SU-DHL-6 (cell line): ENCODE results near the gene PPARD.

Experiments used
- H2AFZ ChIP-seq: fragments of 200-600 bp; sonication (generic); 2 replicates; pipeline ENCODE4 v1.6.1; 2014; ENCODE audit warnings: low read depth, mild to moderate bottlenecking, moderate library complexity, mixed read lengths, antibody characterized with exemption, low read length; ENCODE audit not compliant: severe bottlenecking
- H3F3A ChIP-seq: fragments of 200-600 bp; shearing (Covaris generic); 2 replicates; pipeline ENCODE4 v1.6.0; 2016; ENCODE audit warnings: antibody characterized with exemption, mild to moderate bottlenecking; ENCODE audit not compliant: insufficient read depth
- H3K27ac ChIP-seq: fragments of 200-600 bp; sonication (generic); 2 replicates; pipeline ENCODE4 v1.5.1; 2016; ENCODE audit warnings: low read depth, mild to moderate bottlenecking, low read length, moderate library complexity, mixed read lengths
- H3K27me3 ChIP-seq: fragments of 200-600 bp; sonication (generic), shearing (Covaris generic); 2 replicates; pipeline ENCODE4 v1.6.0; 2014; ENCODE audit warnings: mild to moderate bottlenecking, low read length
- H3K36me3 ChIP-seq: fragments of 200-600 bp; sonication (generic); 2 replicates; pipeline ENCODE4 v1.6.1; 2014; ENCODE audit warnings: mild to moderate bottlenecking, low read length, mixed read lengths
- H3K4me2 ChIP-seq: fragments of 300-600, 200-600 bp; shearing (Covaris generic), sonication (generic); 2 replicates; pipeline ENCODE4 v1.6.0; 2014; ENCODE audit warnings: low read length, low read depth, mild to moderate bottlenecking; ENCODE audit not compliant: poor library complexity, severe bottlenecking
- H3K4me3 ChIP-seq: fragments of 200-600 bp; sonication (generic); 2 replicates; pipeline ENCODE4 v1.5.1; 2014; ENCODE audit warnings: antibody characterized with exemption, low read length, mild to moderate bottlenecking, mixed read lengths; ENCODE audit not compliant: insufficient read depth, poor library complexity, severe bottlenecking
- H3K79me2 ChIP-seq: fragments of 200-600 bp; sonication (generic); 2 replicates; pipeline ENCODE4 v1.6.1; 2014; ENCODE audit warnings: mild to moderate bottlenecking, low read length, moderate library complexity; ENCODE audit not compliant: insufficient read depth
- H3K9ac ChIP-seq: fragments of 200-600 bp; sonication (generic); 2 replicates; pipeline ENCODE4 v1.7.0; 2014; ENCODE audit warnings: mild to moderate bottlenecking, low read length
- H3K9me2 ChIP-seq: fragments of 200-600 bp; sonication (generic); replicated peaks from 2 replicates; pipeline ENCODE4 v1.6.1; 2014; ENCODE audit warnings: low read length; ENCODE audit not compliant: insufficient read depth
- H3K9me3 ChIP-seq: fragments of 200-600 bp; sonication (generic); 2 replicates; pipeline ENCODE4 v1.6.1; 2014; ENCODE audit warnings: low read length, mixed read lengths; ENCODE audit not compliant: insufficient read depth
- H4K20me1 ChIP-seq: fragments of 200-600 bp; sonication (generic); 2 replicates; pipeline ENCODE4 v1.6.1; 2014; ENCODE audit warnings: low read depth, mild to moderate bottlenecking, antibody characterized with exemption, low read length, moderate library complexity, mixed read lengths
- CTCF ChIP-seq: fragments of 200-600 bp; sonication (generic); IDR thresholded peaks from one replicate; pipeline ENCODE4 v1.5.1; 2017; ENCODE audit warnings: antibody characterized with exemption, mild to moderate bottlenecking, low read length, moderate library complexity; ENCODE audit not compliant: insufficient read depth, poor library complexity, severe bottlenecking
- EZH2phosphoT487 ChIP-seq: fragments of 200-600 bp; sonication (generic), shearing (Covaris generic); conservative IDR thresholded peaks from 2 replicates; pipeline ENCODE4 v1.6.1; 2018; ENCODE audit warnings: mild to moderate bottlenecking, antibody characterized with exemption, low read length, moderate library complexity, mixed read lengths

Gene PPARD

GRCh38 chr6:35342258-35343091, at the start of gene PPARD:
TSS of gene PPARD (plus strand) at chr6:35342558. CDS start at chr6:35411088, 68,530 bp downstream.
- Histone ChIP-seq H3K27ac (no peak within 1 kb of the TSS), H3K36me3 (no peaks in the 10 kb centered on the region), H3K9me2 (no peaks in the 10 kb centered on the region), H3K9me3 (no peaks in the 10 kb centered on the region), H3K9ac (peak within 1 kb of the TSS; percentile 63), H3K4me2 (peak within 1 kb of the TSS; percentile 70), H4K20me1 (peaks cover 6% of the 10 kb centered on the region; the same call in 1 of the 2 replicates), H3K27me3 (no peaks in the 10 kb centered on the region), H2AFZ (peak within 1 kb of the TSS; percentile 57), H3K4me3 (peak within 1 kb of the TSS; percentile 68), H3F3A (no peaks in the 10 kb centered on the region), H3K79me2 (0 out of 2 replicates have a peak, but pooled peaks cover 6% of the 10 kb centered on the region)
- no peak for TF ChIP-seq EZH2phosphoT487
- peak; percentile 100 for TF ChIP-seq CTCF

GRCh38 chr6:35293681-35294080, 48.7 kb upstream of the PPARD start:
- H3K27me3 ChIP-seq = no peaks in the 10 kb centered on the region
- H3F3A ChIP-seq = peaks cover 7% of the 10 kb centered on the region; the same call in 1 of the 2 replicates
- no peak for TF ChIP-seq CTCF
- TF ChIP-seq EZH2phosphoT487 = no peak
- H3K79me2 ChIP-seq = peaks cover 10% of the 10 kb centered on the region
- no peak overlapping the region for H3K4me3 ChIP-seq
- no peak overlapping the region for H3K9ac ChIP-seq
- H3K9me2 ChIP-seq = no peaks in the 10 kb centered on the region
- no peak overlapping the region for H2AFZ ChIP-seq
- no peak overlapping the region for H3K4me2 ChIP-seq
- H4K20me1 ChIP-seq = no peaks in the 10 kb centered on the region
- H3K36me3 ChIP-seq = no peaks in the 10 kb centered on the region
- H3K27ac ChIP-seq = no peak overlapping the region
- H3K9me3 ChIP-seq = no peaks in the 10 kb centered on the region

GRCh38 chr6:35294308-35294945, 47.9 kb upstream of the PPARD start:
- Histone ChIP-seq H3K27me3 (no peaks in the 10 kb centered on the region), H3F3A (peaks cover 13% of the 10 kb centered on the region; the same call in 1 of the 2 replicates), H3K79me2 (peaks cover 12% of the 10 kb centered on the region), H3K9ac (no peak overlapping the region), H2AFZ (no peak overlapping the region), H3K4me2 (no peak overlapping the region), H3K27ac (no peak overlapping the region), H3K36me3 (no peaks in the 10 kb centered on the region), H3K4me3 (no peak overlapping the region), H4K20me1 (no peaks in the 10 kb centered on the region), H3K9me2 (no peaks in the 10 kb centered on the region), H3K9me3 (no peaks in the 10 kb centered on the region)
- TF ChIP-seq EZH2phosphoT487 (no peak), CTCF (peak; percentile 95)
